ENCODE data around the gene KCNA1.
"Not testable (repeated sequence)": the region's sequence is repeated elsewhere in the genome, so short reads cannot be mapped to it uniquely, and the experiment has no call there.

KCNA1 gene
- total RNA-seq: 0 to 0.34 (median 0.12) reads per million in 9 experiments

- Mint-ChIP-seq H3K27me3 (peaks cover 10 to 27% of the 10 kb centered on the region in 2 donors), H3K27ac (no peak within 1 kb of the TSS), H3K36me3 (ENCODE audit: insufficient read depth) (no peaks in the 10 kb centered on the region), H3K4me3 (peak within 1 kb of the TSS; percentile 73 to 81), H3K4me1 (ENCODE audit: low read depth in 2 of 2) (peaks cover 0 to 10% of the 10 kb centered on the region in 2 donors), H3K9me3 (no peaks in the 10 kb centered on the region)
- ATAC-seq (replicated peaks) (peak; percentile 24), DNase-seq (no peak)
These were observed at the start of gene KCNA1 for GRCh38 chr12:4909734-4910501. KCNA1 (plus strand) TSS chr12:4909905; CDS start chr12:4911379, 1,474 bp downstream.

GRCh38 chr12:4860741-4861140, 49.0 kb upstream of the KCNA1 start:
- no peak overlapping the region for H3K4me3 Mint-ChIP-seq
- ATAC-seq (replicated peaks) (no peak), DNase-seq (no peak)
- H3K36me3 Mint-ChIP-seq (ENCODE audit: insufficient read depth): peaks cover 3% of the 10 kb centered on the region
- H3K27me3 Mint-ChIP-seq: peaks cover 45 to 85% of the 10 kb centered on the region in 2 donors
- H3K9me3 Mint-ChIP-seq: no peaks in the 10 kb centered on the region
- H3K27ac Mint-ChIP-seq: no peak overlapping the region
- peaks cover 11 to 13% of the 10 kb centered on the region in 2 donors for H3K4me1 Mint-ChIP-seq (ENCODE audit: low read depth in 2 of 2)

GRCh38 chr12:4862809-4863208, 46.9 kb upstream of the KCNA1 start:
- H3K4me1 Mint-ChIP-seq (ENCODE audit: low read depth in 2 of 2): peaks cover 4% of the 10 kb centered on the region in 2 donors
- no peak overlapping the region for H3K4me3 Mint-ChIP-seq
- H3K27me3 Mint-ChIP-seq: peaks cover 59 to 99% of the 10 kb centered on the region in 2 donors
- no peaks in the 10 kb centered on the region for H3K9me3 Mint-ChIP-seq
- ATAC-seq (replicated peaks) (no peak), DNase-seq (no peak)
- peaks cover 3% of the 10 kb centered on the region for H3K36me3 Mint-ChIP-seq (ENCODE audit: insufficient read depth)
- no peak overlapping the region for H3K27ac Mint-ChIP-seq

GRCh38 chr12:4864575-4864974, 45.1 kb upstream of the KCNA1 start:
- no peak for ATAC-seq (replicated peaks)
- Mint-ChIP-seq H3K27me3 (peaks cover 50 to 86% of the 10 kb centered on the region in 2 donors), H3K4me3 (no peak overlapping the region), H3K4me1 (ENCODE audit: low read depth in 2 of 2) (no peaks in the 10 kb centered on the region), H3K27ac (no peak overlapping the region), H3K36me3 (ENCODE audit: insufficient read depth) (no peaks in the 10 kb centered on the region), H3K9me3 (no peaks in the 10 kb centered on the region)
- DNase-seq: no peak

GRCh38 chr12:4865246-4865645, 44.5 kb upstream of the KCNA1 start:
- ATAC-seq (replicated peaks) (no peak), DNase-seq (no peak)
- Mint-ChIP-seq H3K9me3 (no peaks in the 10 kb centered on the region), H3K36me3 (ENCODE audit: insufficient read depth) (no peaks in the 10 kb centered on the region), H3K4me1 (ENCODE audit: low read depth in 2 of 2) (no peaks in the 10 kb centered on the region), H3K27me3 (peaks cover 52 to 86% of the 10 kb centered on the region in 2 donors), H3K27ac (no peak overlapping the region), H3K4me3 (no peak overlapping the region)

- H3K27me3 Mint-ChIP-seq: peaks cover 50 to 86% of the 10 kb centered on the region in 2 donors
These were observed 43.4 kb upstream of the KCNA1 start for GRCh38 chr12:4866299-4866698.

GRCh38 chr12:4867384-4867783, 42.3 kb upstream of the KCNA1 start:
- no peak overlapping the region for H3K27ac Mint-ChIP-seq
- no peaks in the 10 kb centered on the region for H3K4me1 Mint-ChIP-seq (ENCODE audit: low read depth in 2 of 2)
- ATAC-seq (replicated peaks): no peak
- H3K27me3 Mint-ChIP-seq: peaks cover 49 to 80% of the 10 kb centered on the region in 2 donors
- H3K36me3 Mint-ChIP-seq (ENCODE audit: insufficient read depth): no peaks in the 10 kb centered on the region
- H3K4me3 Mint-ChIP-seq: no peak overlapping the region
- no peaks in the 10 kb centered on the region for H3K9me3 Mint-ChIP-seq
- no peak for DNase-seq

More at GRCh38 chr12:4866299-4866698, 43.4 kb upstream of the KCNA1 start:
- no peaks in the 10 kb centered on the region for H3K9me3 Mint-ChIP-seq
- no peak for ATAC-seq (replicated peaks)
- H3K4me1 Mint-ChIP-seq (ENCODE audit: low read depth in 2 of 2): no peaks in the 10 kb centered on the region
- H3K4me3 Mint-ChIP-seq: no peak overlapping the region
- no peak for DNase-seq
- H3K27ac Mint-ChIP-seq: no peak overlapping the region
- no peaks in the 10 kb centered on the region for H3K36me3 Mint-ChIP-seq (ENCODE audit: insufficient read depth)

GRCh38 chr12:4870423-4870822, 39.3 kb upstream of the KCNA1 start:
- no peak overlapping the region for H3K4me3 Mint-ChIP-seq
- H3K4me1 Mint-ChIP-seq (ENCODE audit: low read depth in 2 of 2): no peaks in the 10 kb centered on the region
- ATAC-seq (replicated peaks): no peak
- no peaks in the 10 kb centered on the region for H3K36me3 Mint-ChIP-seq (ENCODE audit: insufficient read depth)
- DNase-seq: no peak
- H3K27ac Mint-ChIP-seq: no peak overlapping the region
- no peaks in the 10 kb centered on the region for H3K9me3 Mint-ChIP-seq
- H3K27me3 Mint-ChIP-seq: peaks cover 42 to 50% of the 10 kb centered on the region in 2 donors

- peaks cover 33 to 39% of the 10 kb centered on the region in 2 donors for H3K27me3 Mint-ChIP-seq
- H3K4me3 Mint-ChIP-seq: no peak overlapping the region
- H3K27ac Mint-ChIP-seq: no peak overlapping the region
- H3K9me3 Mint-ChIP-seq: no peaks in the 10 kb centered on the region
- no peak for DNase-seq
- no peaks in the 10 kb centered on the region for H3K4me1 Mint-ChIP-seq (ENCODE audit: low read depth in 2 of 2)
- ATAC-seq (replicated peaks): no peak
- no peaks in the 10 kb centered on the region for H3K36me3 Mint-ChIP-seq (ENCODE audit: insufficient read depth)
These were observed 38.2 kb upstream of the KCNA1 start for GRCh38 chr12:4871514-4871913.

- Mint-ChIP-seq H3K4me1 (ENCODE audit: low read depth in 2 of 2) (no peaks in the 10 kb centered on the region), H3K9me3 (no peaks in the 10 kb centered on the region)
- DNase-seq: no peak
These were observed 35.8 kb upstream of the KCNA1 start for GRCh38 chr12:4873947-4874346.

GRCh38 chr12:4874671-4875070, 35.0 kb upstream of the KCNA1 start:
- Mint-ChIP-seq H3K36me3 (ENCODE audit: insufficient read depth) (no peaks in the 10 kb centered on the region), H3K4me1 (ENCODE audit: low read depth in 2 of 2) (no peaks in the 10 kb centered on the region), H3K9me3 (no peaks in the 10 kb centered on the region), H3K27me3 (peaks cover 22 to 28% of the 10 kb centered on the region in 2 donors), H3K27ac (no peak overlapping the region), H3K4me3 (no peak overlapping the region)
- ATAC-seq (replicated peaks) (no peak), DNase-seq (no peak)

More at GRCh38 chr12:4873947-4874346, 35.8 kb upstream of the KCNA1 start:
- H3K27ac Mint-ChIP-seq: no peak overlapping the region
- H3K4me3 Mint-ChIP-seq: no peak overlapping the region
- no peaks in the 10 kb centered on the region for H3K36me3 Mint-ChIP-seq (ENCODE audit: insufficient read depth)
- peaks cover 25 to 29% of the 10 kb centered on the region in 2 donors for H3K27me3 Mint-ChIP-seq
- no peak for ATAC-seq (replicated peaks)

- H3K36me3 Mint-ChIP-seq (ENCODE audit: insufficient read depth); ATAC-seq (replicated peaks); DNase-seq; H3K4me1 Mint-ChIP-seq (ENCODE audit: low read depth in 2 of 2); H3K9me3 Mint-ChIP-seq; H3K4me3 Mint-ChIP-seq; H3K27ac Mint-ChIP-seq: not testable (repeated sequence)
- peaks cover 24 to 35% of the 10 kb centered on the region in 2 donors for H3K27me3 Mint-ChIP-seq
These were observed 30.2 kb upstream of the KCNA1 start for GRCh38 chr12:4879481-4879880.

- Mint-ChIP-seq H3K4me1 (ENCODE audit: low read depth in 2 of 2) (no peaks in the 10 kb centered on the region), H3K4me3 (no peak overlapping the region), H3K27me3 (peaks cover 34 to 49% of the 10 kb centered on the region in 2 donors), H3K9me3 (peaks cover 0 to 3% of the 10 kb centered on the region in 2 donors), H3K27ac (no peak overlapping the region), H3K36me3 (ENCODE audit: insufficient read depth) (no peaks in the 10 kb centered on the region)
- no peak for DNase-seq
- no peak for ATAC-seq (replicated peaks)
These were observed 28.2 kb upstream of the KCNA1 start for GRCh38 chr12:4881266-4882064.
